NCI-H1436 (cell line): ENCODE measurements around the gene AKT3.

Source experiments
- DNase-seq: peaks from one replicate; lab custom pipeline; 2025; lab: John Stamatoyannopoulos, UW

The AKT3 gene

DNA sequence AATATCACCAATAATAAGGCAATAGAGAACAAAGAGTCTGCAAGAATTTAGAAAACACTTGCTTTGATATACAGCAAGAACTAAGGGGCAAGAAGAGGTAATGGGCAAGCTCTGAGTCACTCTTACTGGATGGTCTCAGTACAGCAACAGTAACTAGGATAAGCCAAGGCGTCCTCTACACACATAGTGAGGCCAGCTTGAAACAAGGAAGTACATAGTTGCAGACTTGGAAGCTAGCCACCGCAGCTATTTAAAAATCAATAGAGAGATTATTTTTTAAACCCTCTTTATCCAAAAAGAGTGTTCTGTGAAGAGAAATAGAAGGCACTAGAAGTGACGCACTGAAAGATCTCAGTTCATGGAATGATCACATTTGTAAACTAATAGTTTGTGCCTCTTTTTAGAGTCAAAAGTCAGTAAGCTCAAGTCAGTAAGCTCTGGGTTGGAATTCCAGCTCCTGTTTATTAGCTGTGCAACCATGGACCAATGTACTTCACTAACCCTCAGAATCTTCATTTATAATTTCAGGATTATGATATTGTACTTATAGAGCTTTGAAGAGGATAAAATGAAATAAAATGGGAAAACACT is 118.6 kb downstream of the AKT3 start:
- DNase-seq, result peak; percentile 48

DNA sequence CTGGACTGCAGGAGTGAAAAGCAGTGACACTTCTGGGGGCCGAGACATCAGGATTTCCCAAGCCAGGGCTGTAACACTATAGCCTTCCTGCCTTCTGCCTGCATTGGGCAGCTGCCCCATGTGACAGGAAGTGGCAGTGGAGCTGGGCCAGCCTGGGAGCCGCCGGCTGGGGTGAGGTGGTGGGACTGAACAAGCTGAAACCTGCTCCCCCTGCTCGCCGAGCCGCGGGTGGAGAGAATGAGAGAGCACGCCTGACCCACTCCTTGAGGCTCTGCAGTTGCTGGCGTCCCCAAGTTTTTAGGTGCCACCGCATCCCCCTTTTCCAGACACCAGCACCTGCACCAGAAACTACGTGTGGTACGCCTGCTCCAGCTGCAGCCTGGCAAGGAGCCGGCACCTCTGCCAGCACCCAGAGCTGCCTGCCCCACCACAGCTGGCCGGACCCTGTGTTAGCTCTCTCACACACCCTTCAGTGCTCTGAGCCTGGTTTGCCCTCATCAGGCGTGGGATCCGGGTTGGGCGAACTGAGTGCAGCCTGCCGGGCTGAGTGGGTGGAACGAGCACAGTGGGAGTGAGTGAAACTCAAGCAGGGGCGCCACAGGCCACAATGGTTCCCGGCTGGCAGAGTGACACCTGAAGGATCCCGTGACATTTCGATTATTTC is 119.4 kb downstream of the AKT3 start:
- DNase-seq, result no peak

GRCh38 chr1:243729956-243730355 is 120.1 kb downstream of the AKT3 start:
- DNase-seq, result no peak

DNA sequence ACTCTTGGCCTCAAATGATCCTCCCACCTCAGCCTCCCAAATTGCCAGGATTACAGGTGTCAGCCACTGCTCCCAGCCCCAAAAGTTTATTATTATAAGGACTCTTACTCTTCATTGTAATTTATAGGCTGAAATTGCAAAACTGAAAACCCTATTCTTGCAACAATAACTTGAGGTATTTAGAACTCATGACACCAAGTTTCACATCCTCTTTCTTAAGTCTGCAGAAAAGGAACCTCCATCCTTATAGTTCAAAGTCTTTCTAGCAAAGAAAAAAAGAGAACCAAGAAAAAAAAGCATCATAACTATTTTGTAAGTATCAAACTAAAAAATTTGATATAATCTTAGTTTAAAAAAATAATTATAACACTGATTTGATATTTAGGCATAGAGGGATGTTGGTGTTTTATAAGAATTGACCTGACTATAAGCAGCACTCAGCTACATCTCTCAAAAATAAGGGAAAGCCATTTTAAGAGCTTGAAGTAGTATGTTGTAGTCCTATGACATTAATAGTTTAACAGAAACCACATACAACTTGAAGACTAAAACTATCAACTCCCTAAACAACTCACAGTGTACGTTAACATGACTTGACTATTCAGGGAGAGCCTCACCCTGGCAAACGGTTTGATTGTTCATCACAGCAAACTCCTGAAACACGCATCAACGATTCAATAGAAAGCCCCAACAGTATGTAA is 122.4 kb downstream of the AKT3 start:
- no peak for DNase-seq

- no peak for DNase-seq
Measured at GRCh38 chr1:243726806-243727502, 123.1 kb downstream of the AKT3 start.

DNA sequence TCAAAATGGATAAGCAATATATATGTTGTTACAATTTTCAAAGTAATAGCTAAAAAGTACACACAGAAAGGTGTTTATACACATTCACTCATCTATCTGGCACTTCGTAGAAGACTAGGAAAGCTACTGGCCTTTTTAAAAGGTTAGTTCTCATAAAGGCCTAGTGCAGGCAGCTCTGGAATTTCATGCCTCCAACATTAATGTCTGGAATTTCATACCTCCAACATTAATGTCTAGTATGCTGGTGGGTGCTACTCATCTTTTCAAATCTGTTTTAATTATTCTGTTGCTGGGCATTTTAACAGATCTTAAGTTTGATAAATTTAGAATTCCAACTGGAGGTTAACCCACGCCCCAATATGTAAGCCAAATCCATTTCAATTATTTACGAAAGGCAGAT is 124.2 kb downstream of the AKT3 start:
- DNase-seq, result no peak

GRCh38 chr1:243725075-243725474 is 125.0 kb downstream of the AKT3 start:
- DNase-seq, result no peak

- no peak for DNase-seq
Measured at GRCh38 chr1:243723458-243724043, 126.5 kb downstream of the AKT3 start.

DNA sequence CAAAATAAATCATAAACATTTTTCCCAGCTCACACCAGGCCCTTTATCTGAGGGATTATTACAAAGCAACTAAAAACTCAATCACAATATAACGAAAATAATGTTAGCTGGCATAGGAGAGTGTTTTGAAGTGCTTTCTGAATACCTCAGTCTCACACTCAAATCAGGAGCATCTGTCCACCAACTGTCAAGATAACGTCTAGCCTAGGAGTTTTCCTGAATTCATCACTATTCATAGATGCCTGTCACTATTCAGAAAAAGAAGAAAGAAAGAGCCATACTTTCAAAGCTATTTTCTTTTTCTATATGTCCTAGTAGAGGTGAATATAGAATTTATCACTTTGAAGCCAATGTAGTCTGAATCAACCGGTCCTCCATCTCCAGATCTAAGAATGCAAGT is 127.0 kb downstream of the AKT3 start:
- no peak for DNase-seq

DNA sequence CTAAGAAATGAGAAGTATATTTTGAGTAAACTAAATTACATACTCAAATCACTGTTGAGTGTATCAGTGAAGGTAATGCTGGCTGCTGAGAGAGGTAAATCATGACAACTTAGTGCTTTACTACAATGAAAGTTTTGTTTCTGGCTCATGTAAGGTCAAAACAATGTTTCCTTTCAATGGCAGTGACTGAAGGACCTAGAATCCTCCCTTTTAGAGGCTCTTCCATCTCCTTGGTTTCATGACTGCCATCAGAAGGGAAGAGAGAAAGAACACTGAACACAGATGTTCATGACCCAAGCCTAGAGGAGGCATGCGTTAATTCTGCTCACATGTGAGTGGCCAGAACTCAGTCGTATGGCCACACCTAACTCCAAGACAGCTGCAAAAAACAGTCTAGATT is 130.6 kb downstream of the AKT3 start:
- no peak for DNase-seq

GRCh38 chr1:243718893-243719292 is 131.2 kb downstream of the AKT3 start:
- DNase-seq, result no peak

DNA sequence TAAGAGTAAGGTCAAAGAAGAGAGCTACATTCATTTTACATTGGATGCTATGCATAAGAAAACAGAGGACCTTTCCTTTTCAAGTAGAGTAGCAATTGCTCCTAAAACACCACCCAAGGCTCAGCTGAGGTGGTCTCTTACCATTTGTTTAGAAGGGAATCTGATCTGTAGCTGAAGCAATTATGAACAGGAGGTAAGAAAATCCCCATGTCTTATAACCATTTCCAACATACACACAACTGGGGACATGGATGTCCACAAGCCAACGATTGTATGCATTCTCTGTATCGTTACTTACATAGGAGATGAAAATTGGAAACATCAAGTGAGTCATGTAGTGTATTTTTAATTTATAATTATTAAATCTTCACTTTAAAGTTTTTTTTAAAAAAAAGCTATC is 132.0 kb downstream of the AKT3 start:
- no peak for DNase-seq

DNA sequence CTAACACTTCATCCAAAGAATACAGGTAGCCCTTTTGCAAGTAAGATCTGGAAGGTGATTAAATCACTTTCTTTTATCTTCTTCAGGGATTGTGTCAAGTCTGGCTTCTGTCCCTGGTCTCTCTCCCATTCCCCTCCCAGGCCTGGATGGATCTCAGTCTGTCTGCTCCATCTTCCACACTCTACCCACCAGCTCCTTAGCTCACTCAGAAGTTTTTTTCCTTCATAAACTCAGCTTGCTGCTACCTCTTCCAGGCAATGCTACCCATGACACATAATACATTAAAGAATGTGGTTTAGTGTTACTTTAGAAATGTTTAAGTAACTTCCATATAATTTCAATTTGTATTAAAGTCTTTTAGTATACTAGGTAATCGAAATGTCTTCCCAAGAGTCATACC is 133.1 kb downstream of the AKT3 start:
- DNase-seq, result no peak

- no peak for DNase-seq
Measured at GRCh38 chr1:243715285-243715684, 134.8 kb downstream of the AKT3 start.

DNA sequence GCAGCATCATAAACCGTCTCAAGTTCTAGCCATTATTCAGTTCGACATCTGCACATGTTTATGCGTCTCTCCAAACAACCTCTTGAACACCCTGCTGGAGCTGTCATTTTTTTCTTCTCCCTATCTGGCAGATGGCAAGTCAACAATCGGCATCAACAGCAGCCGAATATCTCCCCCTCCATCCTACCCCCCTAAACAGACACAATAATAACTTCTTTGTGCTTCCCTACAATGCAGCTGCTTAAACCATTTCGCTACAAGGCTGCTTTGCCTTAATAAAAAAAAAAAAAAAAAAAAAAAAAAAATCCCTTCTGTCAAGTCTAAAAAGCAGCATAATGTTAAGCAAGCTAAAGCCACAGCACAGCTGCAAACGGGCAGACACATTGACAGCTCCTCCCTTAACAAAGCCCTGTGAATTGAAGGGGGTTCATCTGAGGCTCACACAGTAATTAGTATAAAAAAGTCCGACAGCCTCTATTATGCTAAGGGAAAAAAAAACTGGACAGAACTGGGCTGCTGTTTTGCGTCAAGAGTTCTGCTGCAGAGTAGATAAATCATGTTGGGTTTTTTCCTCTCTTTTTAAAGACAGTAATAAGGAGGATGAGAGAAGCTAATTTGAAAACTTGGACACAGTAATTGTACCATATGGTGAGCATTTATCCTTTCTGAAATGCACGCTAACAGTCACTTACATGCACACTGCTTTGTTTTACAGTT is 136.4 kb downstream of the AKT3 start:
- DNase-seq, result peak; percentile 95

DNA sequence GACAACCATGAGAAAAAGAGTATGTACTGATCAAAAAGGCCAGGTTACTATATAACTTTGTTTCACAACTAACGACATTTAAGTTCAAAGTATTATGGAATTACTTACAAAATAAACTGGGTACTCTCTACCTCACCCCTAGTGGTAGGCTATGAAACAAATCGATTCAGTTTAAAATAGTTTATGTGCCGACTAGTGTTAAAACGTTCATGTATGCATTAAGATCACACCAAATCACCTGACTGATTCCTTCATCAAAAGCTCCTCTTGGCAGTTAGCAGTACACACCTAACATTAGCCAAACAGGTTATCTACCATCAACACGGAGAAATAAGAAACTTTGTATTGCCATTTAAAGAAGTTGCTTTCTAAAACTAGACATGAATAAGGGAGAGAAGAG is 137.1 kb downstream of the AKT3 start:
- no peak for DNase-seq

GRCh38 chr1:243712242-243712641 is 137.8 kb downstream of the AKT3 start:
- no peak for DNase-seq

DNA sequence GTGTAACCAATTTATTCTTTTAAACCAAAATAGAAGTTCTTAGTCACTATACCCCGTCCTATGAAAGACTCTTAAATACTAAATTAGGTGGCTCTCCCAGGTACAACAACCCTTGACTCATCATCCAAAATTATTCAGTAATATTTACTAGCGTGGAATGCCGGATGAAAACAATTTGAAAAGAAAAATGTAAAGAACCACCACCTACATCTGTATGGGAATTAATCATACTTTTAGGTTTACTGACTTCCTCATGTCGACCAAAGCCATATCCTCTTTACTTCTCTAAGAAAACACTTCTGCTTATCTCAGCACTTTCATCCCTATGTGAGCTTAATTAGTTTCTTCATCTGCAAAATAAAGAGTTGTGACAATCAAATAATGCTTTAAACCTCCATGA is 139.6 kb downstream of the AKT3 start:
- no peak for DNase-seq

DNA sequence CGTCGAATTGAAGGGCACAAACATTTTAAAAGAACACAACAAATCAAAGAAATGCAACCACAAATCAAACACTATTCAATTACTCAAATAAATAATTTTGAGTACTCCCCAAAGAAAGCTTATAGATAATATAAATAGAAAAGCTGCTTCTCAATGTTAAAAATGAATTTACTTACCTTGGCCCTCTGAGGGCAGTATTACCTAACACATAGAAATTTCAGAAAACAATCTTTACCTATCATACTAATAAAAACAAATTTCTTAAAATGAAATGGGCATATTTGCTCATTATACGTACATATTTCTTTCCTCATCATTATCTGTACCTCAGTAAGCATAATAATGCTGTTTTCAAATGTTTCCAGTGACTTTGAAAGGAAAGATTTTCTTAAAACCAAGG is 141.8 kb downstream of the AKT3 start:
- DNase-seq, result no peak

DNA sequence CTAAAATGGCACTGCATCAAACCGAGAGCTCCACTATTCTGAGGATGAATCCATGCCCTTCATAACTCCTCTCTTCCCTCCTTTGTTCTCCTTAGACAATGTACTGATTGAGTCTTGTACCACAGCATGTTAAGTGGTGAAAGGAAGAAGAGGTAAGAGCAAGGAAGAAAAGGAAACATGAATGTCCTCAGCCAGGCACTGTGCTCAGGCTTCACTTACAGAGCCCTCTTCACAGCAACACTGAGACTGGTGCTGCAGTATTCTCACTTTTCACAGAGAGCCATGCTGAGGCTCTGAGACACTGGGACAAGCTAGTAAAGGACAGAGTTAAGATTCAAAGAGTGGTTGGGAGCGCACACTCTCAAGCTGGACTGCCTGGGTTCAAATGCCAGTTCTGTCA is 143.5 kb downstream of the AKT3 start:
- no peak for DNase-seq

DNA sequence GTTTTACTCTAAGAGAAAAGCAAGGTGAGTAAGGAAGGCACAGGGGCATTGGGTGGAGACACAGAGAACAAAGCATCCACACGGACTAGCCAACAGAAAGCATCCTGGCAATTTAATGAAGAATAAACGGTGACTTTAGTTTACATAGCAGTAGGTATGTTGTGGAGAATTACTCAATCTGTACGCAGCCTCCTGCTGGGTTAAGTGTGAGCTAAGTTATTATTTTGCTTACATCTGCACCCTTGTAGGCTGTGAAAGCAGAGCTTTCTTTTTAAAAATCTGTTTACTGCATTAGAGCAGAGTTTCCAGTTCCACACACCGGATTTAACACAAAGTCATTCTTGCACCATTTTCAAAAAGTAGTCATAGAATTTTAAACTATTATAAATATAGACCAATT is 144.5 kb downstream of the AKT3 start:
- no peak for DNase-seq

GRCh38 chr1:243701872-243702271 is 148.2 kb downstream of the AKT3 start:
- DNase-seq, result no peak
